Left renal cortex interstitium (tissue), 4 donors: Measurements from ENCODE around the gene SLC38A8. TPM values are rescaled to one million over a fixed set of nuclear protein-coding genes. Genes with fewer than 3 reads are reported as not detected.

Experiments
- DNase-seq, 4 donors: peaks; one replicate each; pipeline ENCODE4 v3.0.0-alpha.2; 2013; ENCODE audit warnings: low read depth in 4 of 4, low spot score in 2 of 4, missing footprints in 1 of 4
- polyA plus RNA-seq, 4 donors: library from polyadenylated mRNA; unstranded; fragments of 120-200 nt; gene quantifications; one replicate each; pipeline ENCODE4 v1.2.1, GENCODE V29; 2013; ENCODE audit not compliant: insufficient read length in 4 of 4

The SLC38A8 gene
- polyA plus RNA-seq, 4 donors: 0.14 TPM; not detected in 3

- no peak for DNase-seq
Measured at GRCh38 chr16:83973077-83973476, 69.5 kb downstream of the SLC38A8 start.

- DNase-seq: no peak
Measured at GRCh38 chr16:83972256-83973008, 70.2 kb downstream of the SLC38A8 start.

DNA sequence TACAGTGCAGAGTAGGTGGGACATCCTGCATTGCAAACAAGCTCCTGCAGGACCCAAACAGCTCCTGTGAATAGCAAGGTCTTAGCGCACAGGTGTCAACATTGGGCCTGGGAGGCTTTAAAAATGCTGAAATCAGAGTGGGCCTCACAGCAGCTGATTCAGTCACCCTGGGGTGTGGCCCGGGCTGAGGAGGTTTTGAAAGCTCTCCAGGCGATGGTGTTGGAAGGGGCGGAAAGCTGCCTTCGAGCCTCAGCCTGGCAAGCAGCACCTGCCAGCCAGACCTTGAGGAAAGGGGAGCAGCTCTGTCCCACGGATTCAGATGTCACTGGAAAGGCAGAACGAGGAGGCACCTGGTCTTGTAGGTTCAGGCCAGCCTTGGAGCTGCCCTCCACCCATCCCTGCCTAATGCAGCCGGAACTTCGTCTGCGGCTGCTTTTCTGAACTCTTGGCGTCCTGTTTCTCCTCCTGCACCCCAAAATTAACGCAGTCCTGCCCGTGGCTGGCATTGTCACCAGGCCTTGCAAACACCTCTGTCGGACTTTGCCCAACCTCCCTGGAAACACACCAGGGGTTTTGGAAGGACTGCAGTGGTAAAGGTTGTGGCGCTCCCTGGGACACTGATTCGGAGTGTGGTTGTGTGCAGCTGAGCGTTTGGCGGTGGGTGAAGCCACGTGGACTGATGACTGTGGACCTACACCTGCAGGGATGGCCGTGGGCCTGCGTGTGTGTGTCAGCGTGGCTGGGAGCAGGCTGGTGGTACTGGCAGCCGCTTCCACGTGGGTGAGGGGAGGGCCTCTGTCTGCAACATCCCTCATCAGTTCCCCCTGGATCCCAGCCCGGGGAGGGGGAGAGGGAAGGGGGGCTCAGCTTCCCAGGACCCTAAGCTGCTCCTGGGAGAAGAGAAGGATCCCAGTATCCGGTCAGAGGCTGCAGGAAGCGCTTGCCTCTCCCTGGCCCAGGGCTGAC lies 71.1 kb downstream of the SLC38A8 start:
- no peak for DNase-seq

GRCh38 chr16:83970430-83970815 lies 72.2 kb downstream of the SLC38A8 start:
- DNase-seq: no peak

GRCh38 chr16:83969771-83970429 lies 72.7 kb downstream of the SLC38A8 start:
- DNase-seq: no peak

GRCh38 chr16:83968891-83969649 lies 73.5 kb downstream of the SLC38A8 start:
- no peak for DNase-seq

GRCh38 chr16:83968306-83968851 lies 74.2 kb downstream of the SLC38A8 start:
- DNase-seq: no peak

GRCh38 chr16:83967838-83968305 lies 74.7 kb downstream of the SLC38A8 start, which contains the start of gene NECAB2:
TSS of gene NECAB2 (plus strand) at chr16:83968244. CDS start at chr16:83968649, 405 bp downstream.
- DNase-seq: no peak

- no peak for DNase-seq
Measured at GRCh38 chr16:83967091-83967490, 75.5 kb downstream of the SLC38A8 start.

DNA sequence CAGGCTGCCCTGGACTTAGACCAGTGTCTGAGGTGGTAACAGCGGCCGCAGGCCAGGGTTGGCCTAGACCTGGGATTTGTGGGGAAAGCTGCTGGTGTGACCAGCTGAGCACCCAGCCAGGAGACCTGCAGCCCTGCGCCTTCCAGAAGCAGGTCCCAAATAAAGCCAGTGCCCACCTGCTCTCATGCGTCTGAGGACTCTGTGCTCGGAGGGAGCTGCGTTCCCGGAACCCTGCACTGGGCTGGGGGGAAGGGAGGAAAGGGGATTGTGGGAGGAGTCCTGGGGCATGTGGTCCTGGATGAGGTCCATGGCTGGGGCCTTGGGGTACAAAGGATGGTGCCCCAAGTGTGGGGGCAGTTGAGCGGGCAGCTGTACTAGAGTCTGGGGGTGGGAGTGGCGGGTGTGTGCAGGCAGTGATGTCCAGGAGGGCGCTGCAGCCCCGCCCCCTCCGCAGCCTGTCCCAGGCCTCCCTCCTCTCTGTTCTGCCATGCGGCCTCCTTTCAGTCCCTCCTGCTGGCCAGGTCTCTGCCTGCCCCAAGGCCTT lies 76.4 kb downstream of the SLC38A8 start:
- no peak for DNase-seq

DNA sequence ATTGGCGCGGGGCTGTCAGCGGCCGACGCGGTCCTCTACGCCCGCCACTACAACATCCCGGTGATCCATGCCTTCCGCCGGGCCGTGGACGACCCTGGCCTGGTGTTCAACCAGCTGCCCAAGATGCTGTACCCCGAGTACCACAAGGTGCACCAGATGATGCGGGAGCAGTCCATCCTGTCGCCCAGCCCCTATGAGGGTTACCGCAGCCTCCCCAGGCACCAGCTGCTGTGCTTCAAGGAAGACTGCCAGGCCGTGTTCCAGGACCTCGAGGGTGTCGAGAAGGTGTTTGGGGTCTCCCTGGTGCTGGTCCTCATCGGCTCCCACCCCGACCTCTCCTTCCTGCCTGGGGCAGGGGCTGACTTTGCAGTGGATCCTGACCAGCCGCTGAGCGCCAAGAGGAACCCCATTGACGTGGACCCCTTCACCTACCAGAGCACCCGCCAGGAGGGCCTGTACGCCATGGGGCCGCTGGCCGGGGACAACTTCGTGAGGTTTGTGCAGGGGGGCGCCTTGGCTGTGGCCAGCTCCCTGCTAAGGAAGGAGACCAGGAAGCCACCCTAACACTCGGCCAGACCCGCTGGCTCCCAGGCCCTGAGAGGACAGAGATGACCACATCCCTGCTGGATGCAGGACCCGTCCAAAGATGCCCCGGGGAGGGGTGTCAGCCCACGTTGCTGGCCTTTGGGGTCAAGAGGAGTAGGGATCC lies 77.0 kb downstream of the SLC38A8 start:
- no peak for DNase-seq

DNA sequence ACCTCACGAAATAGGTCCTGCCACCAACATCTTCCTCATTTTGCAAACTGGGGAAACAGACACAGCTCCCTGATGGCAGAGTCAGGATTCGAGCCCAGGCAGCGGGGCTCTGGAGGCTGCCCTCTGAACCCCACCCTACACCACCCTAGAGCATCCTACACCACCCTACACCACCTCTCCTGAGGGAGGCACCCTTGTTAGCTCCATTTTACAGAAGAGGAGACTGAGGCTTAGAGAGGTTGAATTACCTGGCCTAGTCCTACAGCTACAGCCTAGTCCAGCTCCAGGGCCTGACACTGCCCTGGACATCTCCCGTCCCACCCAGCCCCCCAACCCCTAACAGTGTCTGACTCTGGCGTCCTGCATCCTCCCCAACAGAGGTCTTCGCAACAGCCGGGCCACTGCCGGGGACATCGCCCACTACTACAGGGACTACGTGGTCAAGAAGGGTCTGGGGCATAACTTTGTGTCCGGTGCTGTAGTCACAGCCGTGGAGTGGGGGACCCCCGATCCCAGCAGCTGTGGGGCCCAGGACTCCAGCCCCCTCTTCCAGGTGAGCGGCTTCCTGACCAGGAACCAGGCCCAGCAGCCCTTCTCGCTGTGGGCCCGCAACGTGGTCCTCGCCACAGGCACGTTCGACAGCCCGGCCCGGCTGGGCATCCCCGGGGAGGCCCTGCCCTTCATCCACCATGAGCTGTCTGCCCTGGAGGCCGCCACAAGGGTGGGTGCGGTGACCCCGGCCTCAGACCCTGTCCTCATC lies 77.7 kb downstream of the SLC38A8 start:
- no peak for DNase-seq

GRCh38 chr16:83963277-83964119 lies 79.1 kb downstream of the SLC38A8 start:
- no peak for DNase-seq

DNA sequence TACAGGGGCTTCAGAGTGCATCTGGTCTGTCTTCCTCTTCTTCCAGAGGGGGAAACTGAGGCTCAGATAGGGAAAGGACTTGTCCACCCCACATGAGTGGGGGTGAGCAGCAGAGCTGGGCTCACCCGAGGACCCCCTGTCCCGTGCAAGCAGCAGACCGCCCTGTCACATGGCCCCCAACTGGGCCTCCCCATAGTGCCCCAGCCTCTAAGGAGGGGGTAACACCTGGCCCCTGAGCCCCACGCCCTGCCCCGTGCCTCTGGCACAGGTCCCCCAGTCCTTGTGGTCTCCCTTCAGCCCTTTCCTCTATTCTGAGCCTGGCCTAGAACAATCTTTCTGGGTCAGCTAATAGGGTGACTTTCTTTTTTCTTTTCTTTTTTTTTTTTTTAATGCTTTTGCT lies 81.0 kb downstream of the SLC38A8 start:
- DNase-seq: no peak

DNA sequence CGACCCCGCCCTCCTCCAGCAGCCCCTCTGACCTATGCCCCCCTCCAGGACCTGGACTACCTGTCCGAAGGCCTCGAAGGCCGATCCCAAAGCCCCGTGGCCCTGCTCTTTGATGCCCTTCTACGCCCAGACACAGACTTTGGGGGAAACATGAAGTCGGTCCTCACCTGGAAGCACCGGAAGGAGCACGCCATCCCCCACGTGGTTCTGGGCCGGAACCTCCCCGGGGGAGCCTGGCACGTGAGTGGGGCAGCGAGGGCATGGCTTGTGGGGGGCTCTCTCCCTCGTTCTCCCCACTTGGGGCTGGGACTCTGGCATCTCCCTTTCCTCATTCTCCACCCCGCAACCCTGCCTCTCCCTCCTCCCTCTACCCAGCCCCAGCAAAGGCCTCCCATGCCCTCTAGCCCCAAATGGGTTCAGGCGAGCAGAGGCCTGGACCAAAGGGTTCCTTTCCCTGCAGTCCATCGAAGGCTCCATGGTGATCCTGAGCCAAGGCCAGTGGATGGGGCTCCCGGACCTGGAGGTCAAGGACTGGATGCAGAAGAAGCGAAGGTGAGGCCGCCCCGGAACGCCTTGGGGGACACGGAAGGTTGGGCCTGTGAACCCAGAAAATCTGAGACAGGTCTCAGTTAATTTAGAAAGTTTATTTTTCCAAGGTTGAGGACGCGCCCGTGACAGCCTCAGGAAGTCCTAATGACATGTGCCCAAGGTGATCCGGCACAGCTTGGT lies 81.9 kb downstream of the SLC38A8 start:
- DNase-seq: no peak
